ENCODE measurements around the gene CAP2. TPM values are rescaled to one million over a fixed set of nuclear protein-coding genes. Genes with fewer than 3 reads are reported as not detected.
A peak's percentile ranks its signal among the peaks of the same experiment; 100 is the strongest.
"Not testable (repeated sequence)": the region's sequence is repeated elsewhere in the genome, so short reads cannot be mapped to it uniquely, and the experiment has no call there.

CAP2 gene
- total and polyA plus RNA-seq, 4 donors, result 9.0 to 27.0 (median 19.3) TPM

- WGBS (ENCODE audit: insufficient coverage), result 83% methylated on average over 1 of the region's 3 CpGs
- Histone ChIP-seq H3K4me3 (ENCODE audit: low read depth, low read length) (no peak overlapping the region), H3K4me1 (ENCODE audit: control insufficient read depth, insufficient read depth, low read length) (no peaks in the 10 kb centered on the region), H3K9me3 (ENCODE audit: control insufficient read depth, insufficient read depth, low read length) (peaks cover 8% of the 10 kb centered on the region), H3K27me3 (ENCODE audit: control insufficient read depth, insufficient read depth, low read length) (no peaks in the 10 kb centered on the region), H3K36me3 (ENCODE audit: control insufficient read depth, insufficient read depth, low read length) (no peaks in the 10 kb centered on the region), H3K27ac (ENCODE audit: low read depth, low read length) (no peak overlapping the region)
- DNase-seq (ENCODE audit: low read depth in 4 of 6, low spot score in 6 of 6), result no peak
Observed at GRCh38 chr6:17565399-17565798, 172.0 kb downstream of the CAP2 start.

GRCh38 chr6:17574866-17575560 lies 181.6 kb downstream of the CAP2 start:
- Histone ChIP-seq H3K27me3 (ENCODE audit: control insufficient read depth, insufficient read depth, low read length) (no peaks in the 10 kb centered on the region), H3K9me3 (ENCODE audit: control insufficient read depth, insufficient read depth, low read length) (no peaks in the 10 kb centered on the region), H3K4me3 (ENCODE audit: low read depth, low read length) (no peak overlapping the region), H3K4me1 (ENCODE audit: control insufficient read depth, insufficient read depth, low read length) (peaks cover under 1% of the 10 kb centered on the region), H3K36me3 (ENCODE audit: control insufficient read depth, insufficient read depth, low read length) (no peaks in the 10 kb centered on the region), H3K27ac (ENCODE audit: low read depth, low read length) (no peak overlapping the region)
- 92% methylated on average over 2 of the region's 8 CpGs for WGBS (ENCODE audit: insufficient coverage)
- no peak for DNase-seq (ENCODE audit: low read depth in 4 of 6, low spot score in 6 of 6)

GRCh38 chr6:17577059-17577458 lies 183.7 kb downstream of the CAP2 start:
- DNase-seq (ENCODE audit: low read depth in 4 of 6, low spot score in 6 of 6), result no peak
- H3K27ac ChIP-seq (ENCODE audit: low read depth, low read length), result no peak overlapping the region
- H3K4me3 ChIP-seq (ENCODE audit: low read depth, low read length), result no peak overlapping the region
- peaks cover 10% of the 10 kb centered on the region for H3K4me1 ChIP-seq (ENCODE audit: control insufficient read depth, insufficient read depth, low read length)
- H3K36me3 ChIP-seq (ENCODE audit: control insufficient read depth, insufficient read depth, low read length), result no peaks in the 10 kb centered on the region
- H3K27me3 ChIP-seq (ENCODE audit: control insufficient read depth, insufficient read depth, low read length), result no peaks in the 10 kb centered on the region
- WGBS (ENCODE audit: insufficient coverage), result no CpG with 5 or more reads among the region's 1 CpG
- no peaks in the 10 kb centered on the region for H3K9me3 ChIP-seq (ENCODE audit: control insufficient read depth, insufficient read depth, low read length)

- DNase-seq (ENCODE audit: low read depth in 4 of 6, low spot score in 6 of 6), result peak in 4 of 6 donors; percentile 18 to 83 (median 62)
- H3K36me3 ChIP-seq (ENCODE audit: control insufficient read depth, insufficient read depth, low read length), result no peaks in the 10 kb centered on the region
- H3K4me3 ChIP-seq (ENCODE audit: low read depth, low read length), result peak overlapping the region; percentile 48
- H3K27ac ChIP-seq (ENCODE audit: low read depth, low read length), result no peak overlapping the region
- peaks cover 10% of the 10 kb centered on the region for H3K4me1 ChIP-seq (ENCODE audit: control insufficient read depth, insufficient read depth, low read length)
- WGBS (ENCODE audit: insufficient coverage), result 14% methylated on average over 46 of the region's 53 CpGs
- H3K27me3 ChIP-seq (ENCODE audit: control insufficient read depth, insufficient read depth, low read length), result no peaks in the 10 kb centered on the region
- H3K9me3 ChIP-seq (ENCODE audit: control insufficient read depth, insufficient read depth, low read length), result no peaks in the 10 kb centered on the region
Observed at GRCh38 chr6:17580518-17581048, 187.2 kb downstream of the CAP2 start.

- WGBS (ENCODE audit: insufficient coverage), result 89% methylated on average over 7 of the region's 7 CpGs
- H3K27me3 ChIP-seq (ENCODE audit: control insufficient read depth, insufficient read depth, low read length); H3K36me3 ChIP-seq (ENCODE audit: control insufficient read depth, insufficient read depth, low read length); H3K9me3 ChIP-seq (ENCODE audit: control insufficient read depth, insufficient read depth, low read length); H3K4me3 ChIP-seq (ENCODE audit: low read depth, low read length); H3K4me1 ChIP-seq (ENCODE audit: control insufficient read depth, insufficient read depth, low read length); H3K27ac ChIP-seq (ENCODE audit: low read depth, low read length); DNase-seq (ENCODE audit: low read depth in 4 of 6, low spot score in 6 of 6): not testable (repeated sequence)
Observed at GRCh38 chr6:17581282-17581681, 187.9 kb downstream of the CAP2 start.

GRCh38 chr6:17583811-17584210 lies 190.4 kb downstream of the CAP2 start:
- no peak for DNase-seq (ENCODE audit: low read depth in 4 of 6, low spot score in 6 of 6)
- 42% methylated on average over 4 of the region's 5 CpGs for WGBS (ENCODE audit: insufficient coverage)
- no peaks in the 10 kb centered on the region for H3K27me3 ChIP-seq (ENCODE audit: control insufficient read depth, insufficient read depth, low read length)
- H3K4me3 ChIP-seq (ENCODE audit: low read depth, low read length), result no peak overlapping the region
- H3K36me3 ChIP-seq (ENCODE audit: control insufficient read depth, insufficient read depth, low read length), result no peaks in the 10 kb centered on the region
- no peaks in the 10 kb centered on the region for H3K9me3 ChIP-seq (ENCODE audit: control insufficient read depth, insufficient read depth, low read length)
- H3K27ac ChIP-seq (ENCODE audit: low read depth, low read length), result no peak overlapping the region
- H3K4me1 ChIP-seq (ENCODE audit: control insufficient read depth, insufficient read depth, low read length), result peaks cover 10% of the 10 kb centered on the region

GRCh38 chr6:17584241-17584803 lies 190.9 kb downstream of the CAP2 start:
- peak overlapping the region; percentile 19 for H3K4me3 ChIP-seq (ENCODE audit: low read depth, low read length)
- H3K27ac ChIP-seq (ENCODE audit: low read depth, low read length), result no peak overlapping the region
- WGBS (ENCODE audit: insufficient coverage), result no CpG with 5 or more reads among the region's 7 CpGs
- H3K9me3 ChIP-seq (ENCODE audit: control insufficient read depth, insufficient read depth, low read length), result no peaks in the 10 kb centered on the region
- DNase-seq (ENCODE audit: low read depth in 4 of 6, low spot score in 6 of 6), result peak; percentile 59 to 96 (median 77)
- no peaks in the 10 kb centered on the region for H3K27me3 ChIP-seq (ENCODE audit: control insufficient read depth, insufficient read depth, low read length)
- H3K4me1 ChIP-seq (ENCODE audit: control insufficient read depth, insufficient read depth, low read length), result peaks cover 10% of the 10 kb centered on the region
- H3K36me3 ChIP-seq (ENCODE audit: control insufficient read depth, insufficient read depth, low read length), result no peaks in the 10 kb centered on the region

- Histone ChIP-seq H3K4me1 (ENCODE audit: control insufficient read depth, insufficient read depth, low read length) (peaks cover under 1% of the 10 kb centered on the region), H3K36me3 (ENCODE audit: control insufficient read depth, insufficient read depth, low read length) (no peaks in the 10 kb centered on the region), H3K27me3 (ENCODE audit: control insufficient read depth, insufficient read depth, low read length) (no peaks in the 10 kb centered on the region), H3K9me3 (ENCODE audit: control insufficient read depth, insufficient read depth, low read length) (no peaks in the 10 kb centered on the region), H3K27ac (ENCODE audit: low read depth, low read length) (no peak overlapping the region), H3K4me3 (ENCODE audit: low read depth, low read length) (no peak overlapping the region)
- DNase-seq (ENCODE audit: low read depth in 4 of 6, low spot score in 6 of 6), result no peak
- WGBS (ENCODE audit: insufficient coverage), result 94% methylated on average over 6 of the region's 7 CpGs
Observed at GRCh38 chr6:17585766-17586490, 192.5 kb downstream of the CAP2 start.

- not testable (repeated sequence) for H3K4me3 ChIP-seq (ENCODE audit: low read depth, low read length); H3K4me1 ChIP-seq (ENCODE audit: control insufficient read depth, insufficient read depth, low read length); H3K27me3 ChIP-seq (ENCODE audit: control insufficient read depth, insufficient read depth, low read length); H3K9me3 ChIP-seq (ENCODE audit: control insufficient read depth, insufficient read depth, low read length); DNase-seq (ENCODE audit: low read depth in 4 of 6, low spot score in 6 of 6); H3K36me3 ChIP-seq (ENCODE audit: control insufficient read depth, insufficient read depth, low read length); H3K27ac ChIP-seq (ENCODE audit: low read depth, low read length)
- WGBS (ENCODE audit: insufficient coverage), result 95% methylated on average over 13 of the region's 13 CpGs
Observed at GRCh38 chr6:17586623-17587022, 193.2 kb downstream of the CAP2 start.

All from spinal cord (tissue), 10 donors.